ENCODE measurements around the gene OOSP1. TPM values are rescaled to one million over a fixed set of nuclear protein-coding genes. Genes with fewer than 3 reads are reported as not detected.

The OOSP1 gene
- total RNA-seq, 1 experiment from 2014 or later: not detected

DNA sequence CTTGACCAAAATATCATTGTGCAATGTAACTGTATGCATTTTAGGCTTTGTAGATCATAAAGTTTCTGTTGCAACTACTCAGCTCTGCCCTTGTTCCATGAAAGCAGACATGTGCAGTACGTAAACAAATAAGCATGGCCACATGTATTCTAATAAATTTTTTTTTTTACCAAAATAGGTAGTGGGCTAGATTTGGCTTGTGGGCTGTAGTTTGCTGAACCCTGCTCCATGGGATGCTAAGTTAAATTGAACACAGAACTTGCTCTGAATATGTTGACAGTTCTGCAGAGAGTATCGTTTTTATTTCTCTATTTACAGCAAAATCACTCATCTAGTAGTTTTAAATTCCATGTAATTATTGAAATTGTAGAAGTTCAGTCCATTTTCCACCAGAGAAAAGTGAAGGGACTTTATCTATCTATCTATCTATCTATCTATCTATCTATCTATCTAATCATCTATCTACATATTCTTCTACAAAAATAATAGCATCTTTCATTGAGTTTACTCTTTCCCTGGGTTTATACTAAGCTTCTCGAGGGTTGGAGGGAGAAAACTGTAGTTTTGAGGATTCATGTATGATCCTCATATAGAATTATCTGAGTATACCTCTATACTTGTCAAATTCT lies 16.1 kb downstream of the OOSP1 start:
- Histone ChIP-seq H3K9me3 (ENCODE audit: control insufficient read depth, insufficient read depth, low read depth, low read length) (no peaks in the 10 kb centered on the region), H3K27me3 (ENCODE audit: control insufficient read depth, insufficient read depth, low read length) (no peaks in the 10 kb centered on the region), H3K4me1 (ENCODE audit: control insufficient read depth, insufficient read depth, low read length) (no peaks in the 10 kb centered on the region), H3K27ac (ENCODE audit: low read length) (no peak overlapping the region), H3K4me3 (ENCODE audit: low read depth in 2 of 2, low read length in 2 of 2) (no peak overlapping the region), H3K36me3 (ENCODE audit: control insufficient read depth, insufficient read depth, low read length) (no peaks in the 10 kb centered on the region)
- TF ChIP-seq POLR2AphosphoS5 (IDR thresholded peaks at IDR 0.05; ENCODE audit: low read depth, low read length) (no peak), TCF7L2 (IDR thresholded peaks at IDR 0.05; ENCODE audit: low read depth, low read length) (no peak), SIN3A (IDR thresholded peaks at IDR 0.05; ENCODE audit: borderline replicate concordance, insufficient read depth, low read depth, low read length) (no peak)
- TF ChIP-seq, protein P1, sequence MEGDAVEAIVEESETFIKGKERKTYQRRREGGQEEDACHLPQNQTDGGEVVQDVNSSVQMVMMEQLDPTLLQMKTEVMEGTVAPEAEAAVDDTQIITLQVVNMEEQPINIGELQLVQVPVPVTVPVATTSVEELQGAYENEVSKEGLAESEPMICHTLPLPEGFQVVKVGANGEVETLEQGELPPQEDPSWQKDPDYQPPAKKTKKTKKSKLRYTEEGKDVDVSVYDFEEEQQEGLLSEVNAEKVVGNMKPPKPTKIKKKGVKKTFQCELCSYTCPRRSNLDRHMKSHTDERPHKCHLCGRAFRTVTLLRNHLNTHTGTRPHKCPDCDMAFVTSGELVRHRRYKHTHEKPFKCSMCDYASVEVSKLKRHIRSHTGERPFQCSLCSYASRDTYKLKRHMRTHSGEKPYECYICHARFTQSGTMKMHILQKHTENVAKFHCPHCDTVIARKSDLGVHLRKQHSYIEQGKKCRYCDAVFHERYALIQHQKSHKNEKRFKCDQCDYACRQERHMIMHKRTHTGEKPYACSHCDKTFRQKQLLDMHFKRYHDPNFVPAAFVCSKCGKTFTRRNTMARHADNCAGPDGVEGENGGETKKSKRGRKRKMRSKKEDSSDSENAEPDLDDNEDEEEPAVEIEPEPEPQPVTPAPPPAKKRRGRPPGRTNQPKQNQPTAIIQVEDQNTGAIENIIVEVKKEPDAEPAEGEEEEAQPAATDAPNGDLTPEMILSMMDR (IDR thresholded peaks at IDR 0.05): no peak
- TF ChIP-seq, protein P2, sequence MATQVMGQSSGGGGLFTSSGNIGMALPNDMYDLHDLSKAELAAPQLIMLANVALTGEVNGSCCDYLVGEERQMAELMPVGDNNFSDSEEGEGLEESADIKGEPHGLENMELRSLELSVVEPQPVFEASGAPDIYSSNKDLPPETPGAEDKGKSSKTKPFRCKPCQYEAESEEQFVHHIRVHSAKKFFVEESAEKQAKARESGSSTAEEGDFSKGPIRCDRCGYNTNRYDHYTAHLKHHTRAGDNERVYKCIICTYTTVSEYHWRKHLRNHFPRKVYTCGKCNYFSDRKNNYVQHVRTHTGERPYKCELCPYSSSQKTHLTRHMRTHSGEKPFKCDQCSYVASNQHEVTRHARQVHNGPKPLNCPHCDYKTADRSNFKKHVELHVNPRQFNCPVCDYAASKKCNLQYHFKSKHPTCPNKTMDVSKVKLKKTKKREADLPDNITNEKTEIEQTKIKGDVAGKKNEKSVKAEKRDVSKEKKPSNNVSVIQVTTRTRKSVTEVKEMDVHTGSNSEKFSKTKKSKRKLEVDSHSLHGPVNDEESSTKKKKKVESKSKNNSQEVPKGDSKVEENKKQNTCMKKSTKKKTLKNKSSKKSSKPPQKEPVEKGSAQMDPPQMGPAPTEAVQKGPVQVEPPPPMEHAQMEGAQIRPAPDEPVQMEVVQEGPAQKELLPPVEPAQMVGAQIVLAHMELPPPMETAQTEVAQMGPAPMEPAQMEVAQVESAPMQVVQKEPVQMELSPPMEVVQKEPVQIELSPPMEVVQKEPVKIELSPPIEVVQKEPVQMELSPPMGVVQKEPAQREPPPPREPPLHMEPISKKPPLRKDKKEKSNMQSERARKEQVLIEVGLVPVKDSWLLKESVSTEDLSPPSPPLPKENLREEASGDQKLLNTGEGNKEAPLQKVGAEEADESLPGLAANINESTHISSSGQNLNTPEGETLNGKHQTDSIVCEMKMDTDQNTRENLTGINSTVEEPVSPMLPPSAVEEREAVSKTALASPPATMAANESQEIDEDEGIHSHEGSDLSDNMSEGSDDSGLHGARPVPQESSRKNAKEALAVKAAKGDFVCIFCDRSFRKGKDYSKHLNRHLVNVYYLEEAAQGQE (IDR thresholded peaks at IDR 0.05; ENCODE audit: insufficient read depth in 1 of 2, low read depth in 2 of 2, low read length in 1 of 2): no peak
- no peak for ATAC-seq
- no peak for DNase-seq (ENCODE audit: low read depth, low spot score)
- intact Hi-C loops (cut with micrococcal nuclease; ENCODE audit: unreplicated experiment) (no loop called here), in situ Hi-C loops (cut with HindIII; ENCODE audit: low pct_unique_long_range_greater_than_20kb, low sequenced_read_pairs) (no loop called here)
- ChIA-PET POLR2A (no interaction called here), CTCF (no interaction called here)
- BruUV-seq (replicated peaks): no TSS peak

GRCh38 chr11:59957094-59957493 lies 18.9 kb downstream of the OOSP1 start:
- no peak for DNase-seq (ENCODE audit: low read depth, low spot score)
- H3K4me1 ChIP-seq (ENCODE audit: control insufficient read depth, insufficient read depth, low read length): no peaks in the 10 kb centered on the region
- no peaks in the 10 kb centered on the region for H3K36me3 ChIP-seq (ENCODE audit: control insufficient read depth, insufficient read depth, low read length)
- no peak overlapping the region for H3K4me3 ChIP-seq (ENCODE audit: low read depth in 2 of 2, low read length in 2 of 2)
- BruUV-seq (replicated peaks): no TSS peak
- no peaks in the 10 kb centered on the region for H3K27me3 ChIP-seq (ENCODE audit: control insufficient read depth, insufficient read depth, low read length)
- no peak overlapping the region for H3K27ac ChIP-seq (ENCODE audit: low read length)
- H3K9me3 ChIP-seq (ENCODE audit: control insufficient read depth, insufficient read depth, low read depth, low read length): no peaks in the 10 kb centered on the region
- no peak for TF ChIP-seq SIN3A (IDR thresholded peaks at IDR 0.05; ENCODE audit: borderline replicate concordance, insufficient read depth, low read depth, low read length)
- TF ChIP-seq, protein P2 (IDR thresholded peaks at IDR 0.05; ENCODE audit: insufficient read depth in 1 of 2, low read depth in 2 of 2, low read length in 1 of 2): no peak
- TF ChIP-seq, protein P1 (IDR thresholded peaks at IDR 0.05): no peak
- no peak for TF ChIP-seq POLR2AphosphoS5 (IDR thresholded peaks at IDR 0.05; ENCODE audit: low read depth, low read length)
- TF ChIP-seq TCF7L2 (IDR thresholded peaks at IDR 0.05; ENCODE audit: low read depth, low read length): no peak
- ChIA-PET POLR2A (no interaction called here), CTCF (no interaction called here)
- intact Hi-C loops (cut with micrococcal nuclease; ENCODE audit: unreplicated experiment) (no loop called here), in situ Hi-C loops (cut with HindIII; ENCODE audit: low pct_unique_long_range_greater_than_20kb, low sequenced_read_pairs) (no loop called here)
- no peak for ATAC-seq
